K562 (cell line): ENCODE measurements around the gene GPR42. TPM values are rescaled to one million over a fixed set of nuclear protein-coding genes. Genes with fewer than 3 reads are reported as not detected.
A peak's percentile ranks its signal among the peaks of the same experiment; 100 is the strongest.

Experiments
- ARID1B ChIP-seq: fragments of 450-650 bp; IDR thresholded peaks from 2 replicates; pipeline ENCODE4 v1.6.1; 2016; ENCODE audit warnings: antibody characterized with exemption, mild to moderate bottlenecking, inconsistent platforms
- ATF1 ChIP-seq, 2 experiments: fragments of 450-650 bp in 1 of 2; IDR thresholded peaks; 2 replicates each; pipeline ENCODE4 v1.6.1; 2016; ENCODE audit warnings: missing compliant biosample characterization in 1 of 2, missing genetic modification characterization in 1 of 2
- ETV5 ChIP-seq: sonication (generic); formaldehyde crosslinking; IDR thresholded peaks from 2 replicates; pipeline ENCODE4 v1.4.0; 2020; ENCODE audit warnings: low read depth, mild to moderate bottlenecking, missing genetic modification reagents
- GATAD2A ChIP-seq: fragments of 450-650 bp; IDR thresholded peaks from 2 replicates; pipeline ENCODE4 v1.6.1; 2017
- HDAC1 ChIP-seq, 2 experiments: fragments of 450-650 bp; IDR thresholded peaks; 2 replicates each; pipeline ENCODE4 v1.6.1; 2016 to 2017; ENCODE audit warnings: inconsistent platforms in 1 of 2, mild to moderate bottlenecking in 1 of 2, moderate library complexity in 1 of 2
- HEY1 ChIP-seq: fragments of 250-450 bp; sonication (Bioruptor Pico); IDR thresholded peaks from 2 replicates; pipeline ENCODE4 v1.5.0; 2020; ENCODE audit warnings: mild to moderate bottlenecking, moderate library complexity, borderline replicate concordance
- SAFB ChIP-seq: fragments of 200-400 bp; formaldehyde crosslinking; IDR thresholded peaks from 2 replicates; pipeline ENCODE4 v1.6.1; 2017; ENCODE audit warnings: low read depth, low read length, borderline replicate concordance
- SMARCE1 ChIP-seq: fragments of 450-650 bp; IDR thresholded peaks from 2 replicates; pipeline ENCODE4 v1.7.1; 2016; ENCODE audit warnings: mild to moderate bottlenecking
- TBP ChIP-seq: optimal IDR thresholded peaks from 2 replicates; pipeline ENCODE3; 2011; ENCODE audit warnings: low read depth, low read length, improper control_type of control experiment
- ZBED1 ChIP-seq: IDR thresholded peaks from 2 replicates; pipeline ENCODE4 v1.6.1; 2014
- ZNF717 ChIP-seq: fragments of 250-450 bp; sonication (Bioruptor Pico); IDR thresholded peaks from 2 replicates; pipeline ENCODE4 v1.5.0; 2021
- ZZZ3 ChIP-seq: fragments of 450-650 bp; IDR thresholded peaks from 2 replicates; pipeline ENCODE4 v1.6.1; 2016; ENCODE audit warnings: antibody characterized with exemption, mild to moderate bottlenecking, moderate library complexity
- polyA plus RNA-seq, 8 experiments: library from polyadenylated mRNA; depleted of rRNA in 4 of 8; stranded (reverse) in 5 of 8; unstranded in 3 of 8; fragments of >200 nt; fragmentation: Nextera tagmentation in 2 of 8; fragmentation: Illumina TruSeq in 1 of 8; extraction: Ambion mirVana in 2 of 8; extraction: Trizol in 1 of 8; gene quantifications; 2 replicates each; pipeline versions ENCODE4 v1.2.1 to v1.2.3, GENCODE V29; 2011 to 2014; ENCODE audit warnings: inconsistent platforms in 1 of 8, missing spikeins in 1 of 8
- total RNA-seq, 7 experiments: library from RNA; depleted of rRNA in 6 of 7; stranded (reverse); fragments of >200 nt in 6 of 7; fragmentation: Illumina TruSeq in 2 of 7; extraction: Trizol in 2 of 7; gene quantifications; 2 replicates each; pipeline versions ENCODE4 v1.2.1 to v1.2.3, GENCODE V29; 2011 to 2021; ENCODE audit warnings: low replicate concordance in 1 of 7
- TF ChIP-seq, protein P1 (sequence below), 3 experiments: IDR thresholded peaks in 2 of 3; conservative IDR thresholded peaks in 1 of 3; 2 replicates each; pipeline ENCODE4 v1.5.1; 2011 to 2012; ENCODE audit warnings: low read length in 3 of 3, mild to moderate bottlenecking in 3 of 3, control low read depth in 2 of 3, improper control_type of control experiment in 1 of 3, inconsistent platforms in 1 of 3, low read depth in 1 of 3, mixed read lengths in 1 of 3, moderate library complexity in 1 of 3; ENCODE audit not compliant: insufficient read depth in 2 of 3
- TF ChIP-seq, protein P2 (sequence below): fragments of 250-450 bp; sonication (Bioruptor Pico); IDR thresholded peaks from 2 replicates; pipeline ENCODE4 v1.5.0; 2022; ENCODE audit warnings: mild to moderate bottlenecking
- TF ChIP-seq, protein P3 (sequence below): IDR thresholded peaks from 2 replicates; pipeline ENCODE4 v1.6.1; 2012; ENCODE audit warnings: low read depth, low read length, improper control_type of control experiment, borderline replicate concordance
- TF ChIP-seq, protein P4 (sequence below): sonication (generic); formaldehyde crosslinking; IDR thresholded peaks from 2 replicates; pipeline ENCODE4 v1.8.1; 2023; ENCODE audit warnings: mild to moderate bottlenecking, missing genetic modification reagents
- TF ChIP-seq, protein P5 (sequence below): fragments of 450-650 bp; formaldehyde crosslinking; conservative IDR thresholded peaks from 2 replicates; pipeline ENCODE4 v1.4.0; 2022; ENCODE audit warnings: mild to moderate bottlenecking, missing genetic modification characterization

GPR42 gene
- total and polyA plus RNA-seq, 9 of the 15 experiments (the other 6 are each of a cell fraction or from before 2014, with no cell fraction given), result not detected

DNA sequence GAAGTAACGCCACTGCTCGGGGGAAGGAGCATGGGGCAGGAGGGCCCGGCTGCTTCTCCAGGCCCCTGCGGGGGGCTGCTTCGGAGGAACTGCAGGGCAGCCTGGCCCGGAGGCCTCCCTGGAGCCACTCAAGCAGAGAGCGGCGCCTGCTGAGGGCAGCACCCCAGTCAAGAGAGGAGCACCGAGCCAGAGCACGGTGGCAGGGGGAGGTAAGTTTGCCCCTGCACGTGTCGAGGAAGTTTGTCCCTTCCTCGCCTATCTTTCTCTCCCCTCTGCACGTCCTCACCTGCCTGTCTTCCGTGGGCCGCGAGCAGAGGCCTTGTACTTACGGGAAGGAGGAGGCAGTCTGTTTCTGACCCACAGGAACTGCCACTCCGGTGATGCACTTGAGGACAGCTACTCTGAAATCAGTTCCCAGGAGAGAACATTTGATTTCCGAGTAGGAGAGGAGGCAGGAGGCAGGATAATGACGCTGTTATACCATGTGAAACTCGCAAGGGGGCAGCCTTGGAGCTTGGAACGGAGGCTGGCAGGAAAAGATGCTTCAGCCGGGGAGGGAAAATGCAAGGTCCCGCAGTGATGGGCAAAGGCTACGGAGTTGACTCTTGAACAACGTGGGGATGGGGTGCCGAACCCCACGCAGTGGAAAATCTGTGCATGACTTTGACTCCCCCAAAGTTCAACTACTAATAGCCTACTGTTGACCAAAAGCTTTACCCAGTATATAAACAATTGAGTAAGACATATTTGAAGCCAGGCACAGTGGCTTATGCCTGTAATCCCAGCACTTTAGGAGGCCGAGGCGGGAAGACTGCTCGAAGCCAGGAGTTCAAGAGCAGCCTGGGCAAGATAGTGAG, 18.2 kb upstream of the GPR42 start (continued):
- TF ChIP-seq, protein P1, sequence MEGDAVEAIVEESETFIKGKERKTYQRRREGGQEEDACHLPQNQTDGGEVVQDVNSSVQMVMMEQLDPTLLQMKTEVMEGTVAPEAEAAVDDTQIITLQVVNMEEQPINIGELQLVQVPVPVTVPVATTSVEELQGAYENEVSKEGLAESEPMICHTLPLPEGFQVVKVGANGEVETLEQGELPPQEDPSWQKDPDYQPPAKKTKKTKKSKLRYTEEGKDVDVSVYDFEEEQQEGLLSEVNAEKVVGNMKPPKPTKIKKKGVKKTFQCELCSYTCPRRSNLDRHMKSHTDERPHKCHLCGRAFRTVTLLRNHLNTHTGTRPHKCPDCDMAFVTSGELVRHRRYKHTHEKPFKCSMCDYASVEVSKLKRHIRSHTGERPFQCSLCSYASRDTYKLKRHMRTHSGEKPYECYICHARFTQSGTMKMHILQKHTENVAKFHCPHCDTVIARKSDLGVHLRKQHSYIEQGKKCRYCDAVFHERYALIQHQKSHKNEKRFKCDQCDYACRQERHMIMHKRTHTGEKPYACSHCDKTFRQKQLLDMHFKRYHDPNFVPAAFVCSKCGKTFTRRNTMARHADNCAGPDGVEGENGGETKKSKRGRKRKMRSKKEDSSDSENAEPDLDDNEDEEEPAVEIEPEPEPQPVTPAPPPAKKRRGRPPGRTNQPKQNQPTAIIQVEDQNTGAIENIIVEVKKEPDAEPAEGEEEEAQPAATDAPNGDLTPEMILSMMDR (IDR thresholded peaks at IDR 0.05 in 2 of 3, conservative IDR thresholded peaks at IDR 0.05 in 1 of 3; ENCODE audit: insufficient read depth in 2 of 3, low read depth in 1 of 3, low read length in 3 of 3), result peak; percentile 92 to 96 (median 93)
- TF ChIP-seq SAFB, result no peak
- TF ChIP-seq HEY1 (CRISPR knock-in tag), result no peak
- no peak for TF ChIP-seq ARID1B
- TF ChIP-seq, protein P2, sequence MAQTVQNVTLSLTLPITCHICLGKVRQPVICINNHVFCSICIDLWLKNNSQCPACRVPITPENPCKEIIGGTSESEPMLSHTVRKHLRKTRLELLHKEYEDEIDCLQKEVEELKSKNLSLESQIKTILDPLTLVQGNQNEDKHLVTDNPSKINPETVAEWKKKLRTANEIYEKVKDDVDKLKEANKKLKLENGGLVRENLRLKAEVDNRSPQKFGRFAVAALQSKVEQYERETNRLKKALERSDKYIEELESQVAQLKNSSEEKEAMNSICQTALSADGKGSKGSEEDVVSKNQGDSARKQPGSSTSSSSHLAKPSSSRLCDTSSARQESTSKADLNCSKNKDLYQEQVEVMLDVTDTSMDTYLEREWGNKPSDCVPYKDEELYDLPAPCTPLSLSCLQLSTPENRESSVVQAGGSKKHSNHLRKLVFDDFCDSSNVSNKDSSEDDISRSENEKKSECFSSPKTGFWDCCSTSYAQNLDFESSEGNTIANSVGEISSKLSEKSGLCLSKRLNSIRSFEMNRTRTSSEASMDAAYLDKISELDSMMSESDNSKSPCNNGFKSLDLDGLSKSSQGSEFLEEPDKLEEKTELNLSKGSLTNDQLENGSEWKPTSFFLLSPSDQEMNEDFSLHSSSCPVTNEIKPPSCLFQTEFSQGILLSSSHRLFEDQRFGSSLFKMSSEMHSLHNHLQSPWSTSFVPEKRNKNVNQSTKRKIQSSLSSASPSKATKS (CRISPR knock-in tag), result no peak
- TF ChIP-seq ZBED1, result no peak
- TF ChIP-seq TBP, result no peak
- TF ChIP-seq GATAD2A, result no peak
- TF ChIP-seq, protein P3, sequence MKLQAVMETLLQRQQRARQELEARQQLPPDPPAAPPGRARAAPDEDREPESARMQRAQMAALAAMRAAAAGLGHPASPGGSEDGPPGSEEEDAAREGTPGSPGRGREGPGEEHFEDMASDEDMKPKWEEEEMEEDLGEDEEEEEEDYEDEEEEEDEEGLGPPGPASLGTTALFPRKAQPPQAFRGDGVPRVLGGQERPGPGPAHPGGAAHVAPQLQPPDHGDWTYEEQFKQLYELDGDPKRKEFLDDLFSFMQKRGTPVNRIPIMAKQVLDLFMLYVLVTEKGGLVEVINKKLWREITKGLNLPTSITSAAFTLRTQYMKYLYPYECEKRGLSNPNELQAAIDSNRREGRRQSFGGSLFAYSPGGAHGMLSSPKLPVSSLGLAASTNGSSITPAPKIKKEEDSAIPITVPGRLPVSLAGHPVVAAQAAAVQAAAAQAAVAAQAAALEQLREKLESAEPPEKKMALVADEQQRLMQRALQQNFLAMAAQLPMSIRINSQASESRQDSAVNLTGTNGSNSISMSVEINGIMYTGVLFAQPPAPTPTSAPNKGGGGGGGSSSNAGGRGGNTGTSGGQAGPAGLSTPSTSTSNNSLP, result peak; percentile 29; the same call in 1 of the 2 replicates
- no peak for TF ChIP-seq ZZZ3
- TF ChIP-seq HDAC1 (IDR thresholded peaks at IDR 0.05), result peak in 1 of 2 experiments; percentile 80; a peak in 2 of 4 replicates
- no peak for TF ChIP-seq ATF1 (CRISPR knock-in tag; IDR thresholded peaks at IDR 0.05)
- TF ChIP-seq ATF1 (tag; IDR thresholded peaks at IDR 0.05), result no peak
- TF ChIP-seq, protein P4, sequence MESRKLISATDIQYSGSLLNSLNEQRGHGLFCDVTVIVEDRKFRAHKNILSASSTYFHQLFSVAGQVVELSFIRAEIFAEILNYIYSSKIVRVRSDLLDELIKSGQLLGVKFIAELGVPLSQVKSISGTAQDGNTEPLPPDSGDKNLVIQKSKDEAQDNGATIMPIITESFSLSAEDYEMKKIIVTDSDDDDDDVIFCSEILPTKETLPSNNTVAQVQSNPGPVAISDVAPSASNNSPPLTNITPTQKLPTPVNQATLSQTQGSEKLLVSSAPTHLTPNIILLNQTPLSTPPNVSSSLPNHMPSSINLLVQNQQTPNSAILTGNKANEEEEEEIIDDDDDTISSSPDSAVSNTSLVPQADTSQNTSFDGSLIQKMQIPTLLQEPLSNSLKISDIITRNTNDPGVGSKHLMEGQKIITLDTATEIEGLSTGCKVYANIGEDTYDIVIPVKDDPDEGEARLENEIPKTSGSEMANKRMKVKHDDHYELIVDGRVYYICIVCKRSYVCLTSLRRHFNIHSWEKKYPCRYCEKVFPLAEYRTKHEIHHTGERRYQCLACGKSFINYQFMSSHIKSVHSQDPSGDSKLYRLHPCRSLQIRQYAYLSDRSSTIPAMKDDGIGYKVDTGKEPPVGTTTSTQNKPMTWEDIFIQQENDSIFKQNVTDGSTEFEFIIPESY (CRISPR knock-in tag), result no peak
- TF ChIP-seq ETV5 (CRISPR knock-in tag), result 0 out of 2 replicates have a peak, but pooled peaks have one; percentile 29
- TF ChIP-seq ZNF717 (CRISPR knock-in tag), result no peak
- TF ChIP-seq, protein P5, sequence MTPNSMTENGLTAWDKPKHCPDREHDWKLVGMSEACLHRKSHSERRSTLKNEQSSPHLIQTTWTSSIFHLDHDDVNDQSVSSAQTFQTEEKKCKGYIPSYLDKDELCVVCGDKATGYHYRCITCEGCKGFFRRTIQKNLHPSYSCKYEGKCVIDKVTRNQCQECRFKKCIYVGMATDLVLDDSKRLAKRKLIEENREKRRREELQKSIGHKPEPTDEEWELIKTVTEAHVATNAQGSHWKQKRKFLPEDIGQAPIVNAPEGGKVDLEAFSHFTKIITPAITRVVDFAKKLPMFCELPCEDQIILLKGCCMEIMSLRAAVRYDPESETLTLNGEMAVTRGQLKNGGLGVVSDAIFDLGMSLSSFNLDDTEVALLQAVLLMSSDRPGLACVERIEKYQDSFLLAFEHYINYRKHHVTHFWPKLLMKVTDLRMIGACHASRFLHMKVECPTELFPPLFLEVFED (CRISPR knock-in tag), result no peak
- no peak for TF ChIP-seq SMARCE1
